DND-41 (cell line): Measurements from ENCODE around the gene IBSP.

Experiments used
- ATAC-seq: fragments of 200-7000 bp; cut with Tn5 transposase; 3 replicates; pipeline ENCODE4 v1.9.1; 2021; ENCODE audit warnings: low read depth; ENCODE audit not compliant: insufficient read depth
- DNase-seq: peaks from one replicate; pipeline ENCODE4 v3.0.0-alpha.2; 2020
- H2AFZ ChIP-seq: 2 replicates; pipeline ENCODE4 v1.6.0; 2012; ENCODE audit warnings: low read depth, low read length
- H3K27ac ChIP-seq: 2 replicates; pipeline ENCODE4 v1.5.1; 2012; ENCODE audit warnings: low read length, inconsistent platforms
- H3K27me3 ChIP-seq: fragments of 200-600 bp; sonication (generic); 2 replicates; pipeline ENCODE4 v1.6.0; 2012; ENCODE audit warnings: low read length, mild to moderate bottlenecking, inconsistent platforms; ENCODE audit not compliant: insufficient read depth, poor library complexity
- H3K36me3 ChIP-seq: 2 replicates; pipeline ENCODE4 v1.5.1; 2012; ENCODE audit warnings: low read length, inconsistent platforms; ENCODE audit not compliant: insufficient read depth
- H3K4me1 ChIP-seq: 2 replicates; pipeline ENCODE4 v1.5.1; 2012; ENCODE audit warnings: mild to moderate bottlenecking, low read length; ENCODE audit not compliant: insufficient read depth
- H3K4me2 ChIP-seq: 2 replicates; pipeline ENCODE4 v1.6.0; 2012; ENCODE audit warnings: mild to moderate bottlenecking, moderate library complexity, low read length, inconsistent platforms; ENCODE audit not compliant: insufficient read depth
- H3K4me3 ChIP-seq, 2 experiments: fragments of 200-600 bp in 1 of 2; shearing (Covaris generic) in 1 of 2; 2 replicates each; pipeline ENCODE4 v1.5.1; 2012 to 2016; ENCODE audit warnings: inconsistent platforms in 2 of 2, low read length in 2 of 2, mild to moderate bottlenecking in 2 of 2, low read depth in 1 of 2, moderate library complexity in 1 of 2
- H3K79me2 ChIP-seq: 2 replicates; pipeline ENCODE4 v1.6.0; 2012; ENCODE audit warnings: low read length, inconsistent platforms; ENCODE audit not compliant: insufficient read depth
- H3K9ac ChIP-seq: 2 replicates; pipeline ENCODE4 v1.6.0; 2012; ENCODE audit warnings: low read depth, mild to moderate bottlenecking, inconsistent platforms, low read length, moderate library complexity
- H3K9me3 ChIP-seq: 2 replicates; pipeline ENCODE4 v1.5.1; 2012; ENCODE audit warnings: low read length, moderate library complexity, mild to moderate bottlenecking, inconsistent platforms; ENCODE audit not compliant: insufficient read depth, severe bottlenecking
- H4K20me1 ChIP-seq: 2 replicates; pipeline ENCODE4 v1.6.0; 2012; ENCODE audit warnings: low read length; ENCODE audit not compliant: insufficient read depth
- CTCF ChIP-seq: IDR thresholded peaks from 2 replicates; pipeline ENCODE4 v1.5.1; 2012; ENCODE audit warnings: borderline replicate concordance, low read length, moderate library complexity, mild to moderate bottlenecking; ENCODE audit not compliant: poor library complexity, severe bottlenecking; ENCODE audit errors: extremely low read depth
- EZH2 ChIP-seq: IDR thresholded peaks from 3 replicates; pipeline ENCODE4 v1.6.1; 2012; ENCODE audit warnings: borderline replicate concordance, low read depth, mild to moderate bottlenecking, moderate library complexity, low read length, inconsistent platforms; ENCODE audit not compliant: severe bottlenecking

IBSP gene

GRCh38 chr4:87819281-87819919, 20.0 kb downstream of the IBSP start:
- Histone ChIP-seq H3K27ac (no peak overlapping the region), H3K4me1 (no peaks in the 10 kb centered on the region), H4K20me1 (no peaks in the 10 kb centered on the region), H3K79me2 (no peaks in the 10 kb centered on the region), H3K36me3 (no peaks in the 10 kb centered on the region), H3K9me3 (no peaks in the 10 kb centered on the region), H3K4me3 (no peak overlapping the region), H2AFZ (no peak overlapping the region), H3K9ac (no peak overlapping the region), H3K27me3 (no peaks in the 10 kb centered on the region), H3K4me2 (no peak overlapping the region)
- DNase-seq: no peak
- TF ChIP-seq EZH2: no peak
- no peak for TF ChIP-seq CTCF
- peak; percentile 29; the same call in 1 of the 3 replicates for ATAC-seq

- TF ChIP-seq CTCF: no peak
- no peak for TF ChIP-seq EZH2
- no peaks in the 10 kb centered on the region for H4K20me1 ChIP-seq
- H3K9me3 ChIP-seq: no peaks in the 10 kb centered on the region
- no peaks in the 10 kb centered on the region for H3K27me3 ChIP-seq
- ATAC-seq: no peak
- H3K9ac ChIP-seq: no peak overlapping the region
- no peaks in the 10 kb centered on the region for H3K79me2 ChIP-seq
- DNase-seq: no peak
- no peak overlapping the region for H3K27ac ChIP-seq
- H2AFZ ChIP-seq: no peak overlapping the region
- no peaks in the 10 kb centered on the region for H3K36me3 ChIP-seq
- H3K4me3 ChIP-seq: no peak overlapping the region
- no peak overlapping the region for H3K4me2 ChIP-seq
- H3K4me1 ChIP-seq: no peaks in the 10 kb centered on the region
These were observed 23.8 kb downstream of the IBSP start for GRCh38 chr4:87823200-87823599.

- DNase-seq: no peak
- H3K79me2 ChIP-seq: no peaks in the 10 kb centered on the region
- TF ChIP-seq EZH2 (no peak), CTCF (no peak)
These were observed 24.4 kb downstream of the IBSP start for GRCh38 chr4:87823724-87824123.

More at GRCh38 chr4:87823724-87824123, 24.4 kb downstream of the IBSP start:
- no peak overlapping the region for H3K4me2 ChIP-seq
- no peaks in the 10 kb centered on the region for H3K4me1 ChIP-seq
- H2AFZ ChIP-seq: no peak overlapping the region
- ATAC-seq: no peak
- no peaks in the 10 kb centered on the region for H3K36me3 ChIP-seq
- H4K20me1 ChIP-seq: no peaks in the 10 kb centered on the region
- no peak overlapping the region for H3K9ac ChIP-seq
- H3K9me3 ChIP-seq: no peaks in the 10 kb centered on the region
- no peaks in the 10 kb centered on the region for H3K27me3 ChIP-seq
- H3K27ac ChIP-seq: no peak overlapping the region
- no peak overlapping the region for H3K4me3 ChIP-seq
